ENCODE data around the gene UROD. TPM values are rescaled to one million over a fixed set of nuclear protein-coding genes. Genes with fewer than 3 reads are reported as not detected.
"Not testable (repeated sequence)": the region's sequence is repeated elsewhere in the genome, so short reads cannot be mapped to it uniquely, and the experiment has no call there.

UROD gene
- total and polyA plus RNA-seq, 4 donors, result 78.5 to 717 (median 102) TPM

DNA sequence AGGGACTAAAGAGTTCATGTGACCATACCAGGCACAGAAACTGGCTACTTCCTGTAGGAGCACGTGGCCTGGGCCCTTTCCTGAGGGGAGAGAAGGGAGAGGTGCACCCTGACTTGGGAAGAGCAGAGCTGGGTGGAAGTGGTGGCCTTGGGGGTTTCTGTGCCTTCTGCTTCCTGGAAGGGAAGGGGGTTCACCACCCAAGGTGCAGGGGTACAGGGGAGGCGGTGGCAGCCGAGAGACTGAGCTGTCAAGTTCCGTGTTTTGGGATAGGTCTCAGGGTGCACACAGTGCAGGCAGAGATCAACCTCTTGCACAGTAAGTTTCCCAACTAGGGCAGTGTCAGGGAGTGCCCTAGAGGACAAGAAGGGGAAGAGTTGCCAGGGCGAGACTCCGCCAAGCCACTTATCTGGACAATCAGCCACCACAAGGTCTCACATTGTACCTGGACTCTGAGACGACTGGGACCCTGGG, 11.0 kb upstream of the UROD start:
- H3K27me3 ChIP-seq (ENCODE audit: control insufficient read depth in 4 of 4, insufficient read depth in 4 of 4, low read length in 3 of 4), result no peaks in the 10 kb centered on the region
- H3K9ac ChIP-seq (ENCODE audit: low read depth in 1 of 2, low read length in 2 of 2), result no peak overlapping the region
- no peak overlapping the region for H3K4me3 ChIP-seq (ENCODE audit: low read depth in 1 of 3, low read length in 3 of 3)
- peaks cover 24 to 41% (median 32%) of the 10 kb centered on the region in 4 donors for H3K36me3 ChIP-seq (ENCODE audit: control insufficient read depth in 4 of 4, insufficient read depth in 3 of 4, low read depth in 1 of 4, low read length in 3 of 4)
- 68% methylated on average over 7 of the region's 7 CpGs for WGBS
- H3K27ac ChIP-seq (ENCODE audit: low read depth in 1 of 2, low read length in 2 of 2), result no peak overlapping the region
- no peak for DNase-seq (ENCODE audit: low spot score)
- H3K4me1 ChIP-seq (ENCODE audit: control insufficient read depth in 4 of 4, insufficient read depth in 4 of 4, low read length in 3 of 4), result peaks cover 0 to 4% (median 2%) of the 10 kb centered on the region in 4 donors
- H3K9me3 ChIP-seq (ENCODE audit: control insufficient read depth in 4 of 4, low read length in 3 of 4), result no peaks in the 10 kb centered on the region
- TF ChIP-seq HNF4G (IDR thresholded peaks at IDR 0.05) (no peak), FOXA1 (IDR thresholded peaks at IDR 0.05) (no peak), EGR1 (IDR thresholded peaks at IDR 0.05; ENCODE audit: low read depth in 2 of 2) (no peak), SP1 (IDR thresholded peaks at IDR 0.05) (no peak), NR2F2 (IDR thresholded peaks at IDR 0.05) (no peak), TAF1 (conservative IDR thresholded peaks at IDR 0.05) (no peak), RXRA (IDR thresholded peaks at IDR 0.05) (no peak), RAD21 (IDR thresholded peaks at IDR 0.05) (no peak), HNF4A (conservative IDR thresholded peaks at IDR 0.05) (no peak), YY1 (IDR thresholded peaks at IDR 0.05) (no peak), GABPA (IDR thresholded peaks at IDR 0.05 in 1 of 2, conservative IDR thresholded peaks at IDR 0.05 in 1 of 2) (no peak), JUND (IDR thresholded peaks at IDR 0.05) (no peak), FOXA2 (IDR thresholded peaks at IDR 0.05) (no peak)
- TF ChIP-seq, protein P1, sequence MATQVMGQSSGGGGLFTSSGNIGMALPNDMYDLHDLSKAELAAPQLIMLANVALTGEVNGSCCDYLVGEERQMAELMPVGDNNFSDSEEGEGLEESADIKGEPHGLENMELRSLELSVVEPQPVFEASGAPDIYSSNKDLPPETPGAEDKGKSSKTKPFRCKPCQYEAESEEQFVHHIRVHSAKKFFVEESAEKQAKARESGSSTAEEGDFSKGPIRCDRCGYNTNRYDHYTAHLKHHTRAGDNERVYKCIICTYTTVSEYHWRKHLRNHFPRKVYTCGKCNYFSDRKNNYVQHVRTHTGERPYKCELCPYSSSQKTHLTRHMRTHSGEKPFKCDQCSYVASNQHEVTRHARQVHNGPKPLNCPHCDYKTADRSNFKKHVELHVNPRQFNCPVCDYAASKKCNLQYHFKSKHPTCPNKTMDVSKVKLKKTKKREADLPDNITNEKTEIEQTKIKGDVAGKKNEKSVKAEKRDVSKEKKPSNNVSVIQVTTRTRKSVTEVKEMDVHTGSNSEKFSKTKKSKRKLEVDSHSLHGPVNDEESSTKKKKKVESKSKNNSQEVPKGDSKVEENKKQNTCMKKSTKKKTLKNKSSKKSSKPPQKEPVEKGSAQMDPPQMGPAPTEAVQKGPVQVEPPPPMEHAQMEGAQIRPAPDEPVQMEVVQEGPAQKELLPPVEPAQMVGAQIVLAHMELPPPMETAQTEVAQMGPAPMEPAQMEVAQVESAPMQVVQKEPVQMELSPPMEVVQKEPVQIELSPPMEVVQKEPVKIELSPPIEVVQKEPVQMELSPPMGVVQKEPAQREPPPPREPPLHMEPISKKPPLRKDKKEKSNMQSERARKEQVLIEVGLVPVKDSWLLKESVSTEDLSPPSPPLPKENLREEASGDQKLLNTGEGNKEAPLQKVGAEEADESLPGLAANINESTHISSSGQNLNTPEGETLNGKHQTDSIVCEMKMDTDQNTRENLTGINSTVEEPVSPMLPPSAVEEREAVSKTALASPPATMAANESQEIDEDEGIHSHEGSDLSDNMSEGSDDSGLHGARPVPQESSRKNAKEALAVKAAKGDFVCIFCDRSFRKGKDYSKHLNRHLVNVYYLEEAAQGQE (IDR thresholded peaks at IDR 0.05), result no peak
- TF ChIP-seq, protein P2, sequence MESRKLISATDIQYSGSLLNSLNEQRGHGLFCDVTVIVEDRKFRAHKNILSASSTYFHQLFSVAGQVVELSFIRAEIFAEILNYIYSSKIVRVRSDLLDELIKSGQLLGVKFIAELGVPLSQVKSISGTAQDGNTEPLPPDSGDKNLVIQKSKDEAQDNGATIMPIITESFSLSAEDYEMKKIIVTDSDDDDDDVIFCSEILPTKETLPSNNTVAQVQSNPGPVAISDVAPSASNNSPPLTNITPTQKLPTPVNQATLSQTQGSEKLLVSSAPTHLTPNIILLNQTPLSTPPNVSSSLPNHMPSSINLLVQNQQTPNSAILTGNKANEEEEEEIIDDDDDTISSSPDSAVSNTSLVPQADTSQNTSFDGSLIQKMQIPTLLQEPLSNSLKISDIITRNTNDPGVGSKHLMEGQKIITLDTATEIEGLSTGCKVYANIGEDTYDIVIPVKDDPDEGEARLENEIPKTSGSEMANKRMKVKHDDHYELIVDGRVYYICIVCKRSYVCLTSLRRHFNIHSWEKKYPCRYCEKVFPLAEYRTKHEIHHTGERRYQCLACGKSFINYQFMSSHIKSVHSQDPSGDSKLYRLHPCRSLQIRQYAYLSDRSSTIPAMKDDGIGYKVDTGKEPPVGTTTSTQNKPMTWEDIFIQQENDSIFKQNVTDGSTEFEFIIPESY (IDR thresholded peaks at IDR 0.05), result no peak
- TF ChIP-seq, protein P3, sequence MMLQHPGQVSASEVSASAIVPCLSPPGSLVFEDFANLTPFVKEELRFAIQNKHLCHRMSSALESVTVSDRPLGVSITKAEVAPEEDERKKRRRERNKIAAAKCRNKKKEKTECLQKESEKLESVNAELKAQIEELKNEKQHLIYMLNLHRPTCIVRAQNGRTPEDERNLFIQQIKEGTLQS (IDR thresholded peaks at IDR 0.05), result no peak
- TF ChIP-seq, protein P4, sequence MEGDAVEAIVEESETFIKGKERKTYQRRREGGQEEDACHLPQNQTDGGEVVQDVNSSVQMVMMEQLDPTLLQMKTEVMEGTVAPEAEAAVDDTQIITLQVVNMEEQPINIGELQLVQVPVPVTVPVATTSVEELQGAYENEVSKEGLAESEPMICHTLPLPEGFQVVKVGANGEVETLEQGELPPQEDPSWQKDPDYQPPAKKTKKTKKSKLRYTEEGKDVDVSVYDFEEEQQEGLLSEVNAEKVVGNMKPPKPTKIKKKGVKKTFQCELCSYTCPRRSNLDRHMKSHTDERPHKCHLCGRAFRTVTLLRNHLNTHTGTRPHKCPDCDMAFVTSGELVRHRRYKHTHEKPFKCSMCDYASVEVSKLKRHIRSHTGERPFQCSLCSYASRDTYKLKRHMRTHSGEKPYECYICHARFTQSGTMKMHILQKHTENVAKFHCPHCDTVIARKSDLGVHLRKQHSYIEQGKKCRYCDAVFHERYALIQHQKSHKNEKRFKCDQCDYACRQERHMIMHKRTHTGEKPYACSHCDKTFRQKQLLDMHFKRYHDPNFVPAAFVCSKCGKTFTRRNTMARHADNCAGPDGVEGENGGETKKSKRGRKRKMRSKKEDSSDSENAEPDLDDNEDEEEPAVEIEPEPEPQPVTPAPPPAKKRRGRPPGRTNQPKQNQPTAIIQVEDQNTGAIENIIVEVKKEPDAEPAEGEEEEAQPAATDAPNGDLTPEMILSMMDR (IDR thresholded peaks at IDR 0.05; ENCODE audit: low read depth, low read length, missing input control), result no peak
- TF ChIP-seq, protein P5, sequence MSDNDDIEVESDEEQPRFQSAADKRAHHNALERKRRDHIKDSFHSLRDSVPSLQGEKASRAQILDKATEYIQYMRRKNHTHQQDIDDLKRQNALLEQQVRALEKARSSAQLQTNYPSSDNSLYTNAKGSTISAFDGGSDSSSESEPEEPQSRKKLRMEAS (IDR thresholded peaks at IDR 0.05), result no peak

DNA sequence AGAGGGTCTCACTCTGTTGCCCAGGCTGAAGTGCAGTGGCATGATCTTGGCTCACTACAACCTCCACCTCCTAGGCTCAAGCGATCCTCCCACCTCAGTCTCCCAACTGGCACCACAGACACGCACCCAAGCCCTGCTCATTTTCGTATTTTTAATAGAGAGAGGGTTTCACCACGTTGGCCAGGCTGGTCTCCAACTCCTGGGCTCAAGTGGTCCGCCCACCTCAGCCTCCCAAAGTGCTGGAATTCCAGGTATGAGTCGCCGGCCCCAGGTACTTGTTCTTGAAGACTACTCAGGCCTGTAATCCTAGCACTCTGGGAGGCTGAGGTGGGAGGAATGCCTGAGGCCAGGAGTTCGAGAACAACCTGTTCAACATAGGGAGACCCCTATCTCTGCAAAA, 10.5 kb upstream of the UROD start:
- not testable (repeated sequence) for H3K4me3 ChIP-seq (ENCODE audit: low read depth in 1 of 3, low read length in 3 of 3); H3K27ac ChIP-seq (ENCODE audit: low read depth in 1 of 2, low read length in 2 of 2); H3K4me1 ChIP-seq (ENCODE audit: control insufficient read depth in 4 of 4, insufficient read depth in 4 of 4, low read length in 3 of 4); H3K27me3 ChIP-seq (ENCODE audit: control insufficient read depth in 4 of 4, insufficient read depth in 4 of 4, low read length in 3 of 4); DNase-seq (ENCODE audit: low spot score); H3K9ac ChIP-seq (ENCODE audit: low read depth in 1 of 2, low read length in 2 of 2); H3K9me3 ChIP-seq (ENCODE audit: control insufficient read depth in 4 of 4, low read length in 3 of 4)
- 91% methylated on average over 8 of the region's 8 CpGs for WGBS
- peaks cover 25 to 44% (median 34%) of the 10 kb centered on the region in 4 donors for H3K36me3 ChIP-seq (ENCODE audit: control insufficient read depth in 4 of 4, insufficient read depth in 3 of 4, low read depth in 1 of 4, low read length in 3 of 4)

All from liver (tissue), 9 donors.